Liver (tissue), 9 donors: Measurements from ENCODE around the gene CUL7. TPM values are rescaled to one million over a fixed set of nuclear protein-coding genes. Genes with fewer than 3 reads are reported as not detected.

ENCODE experiments used
- DNase-seq: peaks from one replicate; pipeline ENCODE4 v3.0.0-alpha.2; 2017; ENCODE audit warnings: low spot score
- H3K27ac ChIP-seq, 2 donors: one replicate each; pipeline ENCODE4 v1.7.0; 2013; ENCODE audit warnings: inconsistent platforms in 2 of 2, low read length in 2 of 2, control low read depth in 1 of 2, low read depth in 1 of 2, mild to moderate bottlenecking in 1 of 2
- H3K27me3 ChIP-seq, 4 donors: one replicate each; pipeline versions ENCODE4 v1.6.1 to v1.7.0; 2013; ENCODE audit warnings: low read length in 3 of 4, inconsistent platforms in 1 of 4, mild to moderate bottlenecking in 1 of 4, moderate library complexity in 1 of 4; ENCODE audit not compliant: control insufficient read depth in 4 of 4, insufficient read depth in 4 of 4
- H3K36me3 ChIP-seq, 4 donors: one replicate each; pipeline versions ENCODE4 v1.6.1 to v1.7.0; 2013; ENCODE audit warnings: low read length in 3 of 4, mild to moderate bottlenecking in 3 of 4, low read depth in 1 of 4, moderate library complexity in 1 of 4; ENCODE audit not compliant: control insufficient read depth in 4 of 4, insufficient read depth in 3 of 4
- H3K4me1 ChIP-seq, 4 donors: one replicate each; pipeline versions ENCODE4 v1.6.1 to v1.7.0; 2013; ENCODE audit warnings: low read length in 3 of 4, mild to moderate bottlenecking in 3 of 4, moderate library complexity in 1 of 4; ENCODE audit not compliant: control insufficient read depth in 4 of 4, insufficient read depth in 4 of 4
- H3K4me3 ChIP-seq, 3 donors: one replicate each; pipeline versions ENCODE4 v1.6.1 to v1.7.0; 2013; ENCODE audit warnings: low read length in 3 of 3, control low read depth in 1 of 3, low read depth in 1 of 3, mild to moderate bottlenecking in 1 of 3
- H3K9ac ChIP-seq, 2 donors: one replicate each; pipeline ENCODE4 v1.7.0; 2013; ENCODE audit warnings: low read length in 2 of 2, mild to moderate bottlenecking in 2 of 2, moderate library complexity in 2 of 2, control low read depth in 1 of 2, low read depth in 1 of 2
- H3K9me3 ChIP-seq, 4 donors: one replicate each; pipeline versions ENCODE4 v1.6.1 to v1.7.0; 2013; ENCODE audit warnings: low read length in 3 of 4; ENCODE audit not compliant: control insufficient read depth in 4 of 4
- EGR1 ChIP-seq, 2 donors: IDR thresholded peaks; 2 replicates each; pipeline ENCODE4 v1.6.1; 2016 to 2018; ENCODE audit warnings: antibody characterized with exemption in 2 of 2, low read depth in 2 of 2
- FOXA1 ChIP-seq: IDR thresholded peaks from 2 replicates; pipeline ENCODE4 v1.6.1; 2016; ENCODE audit warnings: antibody characterized with exemption
- FOXA2 ChIP-seq: IDR thresholded peaks from 2 replicates; pipeline ENCODE4 v1.6.1; 2016; ENCODE audit warnings: antibody characterized with exemption
- GABPA ChIP-seq, 2 donors: IDR thresholded peaks in 1 of 2; conservative IDR thresholded peaks in 1 of 2; 2 replicates each; pipeline ENCODE4 v1.6.1; 2016; ENCODE audit warnings: antibody characterized with exemption in 2 of 2, mild to moderate bottlenecking in 1 of 2, moderate library complexity in 1 of 2
- HNF4A ChIP-seq, 2 donors: conservative IDR thresholded peaks; 2 replicates each; pipeline ENCODE4 v1.6.1; 2016; ENCODE audit warnings: antibody characterized with exemption in 2 of 2, mild to moderate bottlenecking in 2 of 2
- JUND ChIP-seq, 2 donors: IDR thresholded peaks; 2 replicates each; pipeline ENCODE4 v1.6.1; 2016; ENCODE audit warnings: antibody characterized with exemption in 2 of 2
- NR2F2 ChIP-seq: IDR thresholded peaks from 2 replicates; pipeline ENCODE4 v1.6.1; 2016; ENCODE audit warnings: antibody characterized with exemption
- RAD21 ChIP-seq, 2 donors: IDR thresholded peaks; 2 replicates each; pipeline ENCODE4 v1.6.1; 2016; ENCODE audit warnings: antibody characterized with exemption in 2 of 2, mild to moderate bottlenecking in 2 of 2
- RXRA ChIP-seq, 2 donors: IDR thresholded peaks; 2 replicates each; pipeline ENCODE4 v1.6.1; 2017 to 2018; ENCODE audit warnings: antibody characterized with exemption in 2 of 2, mild to moderate bottlenecking in 1 of 2
- SP1 ChIP-seq: IDR thresholded peaks from 2 replicates; pipeline ENCODE4 v1.6.1; 2018; ENCODE audit warnings: antibody characterized with exemption, mild to moderate bottlenecking
- TAF1 ChIP-seq: conservative IDR thresholded peaks from 2 replicates; pipeline ENCODE4 v1.6.1; 2016; ENCODE audit warnings: antibody characterized with exemption, mild to moderate bottlenecking
- YY1 ChIP-seq: IDR thresholded peaks from 2 replicates; pipeline ENCODE4 v1.6.1; 2016; ENCODE audit warnings: antibody characterized with exemption, mild to moderate bottlenecking
- WGBS: extraction: QIAGEN DNeasy Blood & Tissue Kit; methylation state at CpG from one replicate; pipeline ENCODE4 v1.1.7; 2013; 5-methylcytosine and 5-hydroxymethylcytosine counted together
- polyA plus RNA-seq, 2 donors: library from polyadenylated mRNA; stranded (reverse) in 1 of 2; unstranded in 1 of 2; fragments of 200-250 nt in 1 of 2; fragments of >200 nt in 1 of 2; fragmentation: Nextera tagmentation in 1 of 2; extraction: Ambion mirVana in 1 of 2; gene quantifications; one replicate each; pipeline versions ENCODE4 v1.2.1 to v1.2.3, GENCODE V29; 2013 to 2015
- total RNA-seq, 2 donors: library from RNA; depleted of rRNA; stranded (reverse); fragments of >200 nt; gene quantifications; one replicate each; pipeline ENCODE4 v1.2.3, GENCODE V29; 2014
- TF ChIP-seq, protein P1 (sequence below): IDR thresholded peaks from 2 replicates; pipeline ENCODE4 v1.6.1; 2016; ENCODE audit warnings: antibody characterized with exemption, mild to moderate bottlenecking
- donor health status: healthy.
- donor health status: healthy.
- donor health status: healthy.
- donor health status: healthy.
- donor health status: healthy.

CUL7 gene
- total and polyA plus RNA-seq, 4 donors = 2.2 to 10.4 (median 7.7) TPM

DNA sequence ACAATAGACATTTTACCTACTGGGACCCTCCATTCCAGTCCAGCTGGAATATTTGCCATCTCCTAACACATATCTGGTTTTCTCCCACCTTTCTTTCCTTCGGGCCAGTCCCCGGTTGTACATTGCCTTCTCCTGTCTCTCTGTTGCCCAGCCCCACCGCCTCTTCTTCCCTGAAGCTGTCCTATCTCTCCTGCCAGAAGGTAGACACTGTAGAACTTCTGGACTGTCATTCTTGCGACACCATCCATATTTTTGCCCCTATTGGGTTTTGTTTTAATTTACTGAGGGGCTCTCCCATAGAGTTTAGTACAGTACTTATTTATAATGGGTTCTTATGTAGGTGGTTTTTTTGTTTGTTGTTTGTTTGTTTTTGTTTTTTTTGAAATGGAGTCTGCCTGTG is 27.4 kb upstream of the CUL7 start:
- Histone ChIP-seq H3K9me3 (no peaks in the 10 kb centered on the region), H3K27ac (no peak overlapping the region), H3K4me3 (no peak overlapping the region), H3K36me3 (no peaks in the 10 kb centered on the region), H3K9ac (no peak overlapping the region), H3K27me3 (no peaks in the 10 kb centered on the region), H3K4me1 (peaks cover 0 to 8% (median 4%) of the 10 kb centered on the region in 4 donors)
- no peak for DNase-seq
- TF ChIP-seq SP1 = no peak
- no peak for TF ChIP-seq TAF1
- no peak for TF ChIP-seq HNF4A (conservative IDR thresholded peaks at IDR 0.05)
- no peak for TF ChIP-seq NR2F2
- TF ChIP-seq, protein P1, sequence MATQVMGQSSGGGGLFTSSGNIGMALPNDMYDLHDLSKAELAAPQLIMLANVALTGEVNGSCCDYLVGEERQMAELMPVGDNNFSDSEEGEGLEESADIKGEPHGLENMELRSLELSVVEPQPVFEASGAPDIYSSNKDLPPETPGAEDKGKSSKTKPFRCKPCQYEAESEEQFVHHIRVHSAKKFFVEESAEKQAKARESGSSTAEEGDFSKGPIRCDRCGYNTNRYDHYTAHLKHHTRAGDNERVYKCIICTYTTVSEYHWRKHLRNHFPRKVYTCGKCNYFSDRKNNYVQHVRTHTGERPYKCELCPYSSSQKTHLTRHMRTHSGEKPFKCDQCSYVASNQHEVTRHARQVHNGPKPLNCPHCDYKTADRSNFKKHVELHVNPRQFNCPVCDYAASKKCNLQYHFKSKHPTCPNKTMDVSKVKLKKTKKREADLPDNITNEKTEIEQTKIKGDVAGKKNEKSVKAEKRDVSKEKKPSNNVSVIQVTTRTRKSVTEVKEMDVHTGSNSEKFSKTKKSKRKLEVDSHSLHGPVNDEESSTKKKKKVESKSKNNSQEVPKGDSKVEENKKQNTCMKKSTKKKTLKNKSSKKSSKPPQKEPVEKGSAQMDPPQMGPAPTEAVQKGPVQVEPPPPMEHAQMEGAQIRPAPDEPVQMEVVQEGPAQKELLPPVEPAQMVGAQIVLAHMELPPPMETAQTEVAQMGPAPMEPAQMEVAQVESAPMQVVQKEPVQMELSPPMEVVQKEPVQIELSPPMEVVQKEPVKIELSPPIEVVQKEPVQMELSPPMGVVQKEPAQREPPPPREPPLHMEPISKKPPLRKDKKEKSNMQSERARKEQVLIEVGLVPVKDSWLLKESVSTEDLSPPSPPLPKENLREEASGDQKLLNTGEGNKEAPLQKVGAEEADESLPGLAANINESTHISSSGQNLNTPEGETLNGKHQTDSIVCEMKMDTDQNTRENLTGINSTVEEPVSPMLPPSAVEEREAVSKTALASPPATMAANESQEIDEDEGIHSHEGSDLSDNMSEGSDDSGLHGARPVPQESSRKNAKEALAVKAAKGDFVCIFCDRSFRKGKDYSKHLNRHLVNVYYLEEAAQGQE = no peak
- no peak for TF ChIP-seq YY1
- TF ChIP-seq FOXA2 = no peak
- no peak for TF ChIP-seq RAD21 (IDR thresholded peaks at IDR 0.05)
- no peak for TF ChIP-seq FOXA1
- WGBS = 92% methylated on average over 4 of the region's 4 CpGs

DNA sequence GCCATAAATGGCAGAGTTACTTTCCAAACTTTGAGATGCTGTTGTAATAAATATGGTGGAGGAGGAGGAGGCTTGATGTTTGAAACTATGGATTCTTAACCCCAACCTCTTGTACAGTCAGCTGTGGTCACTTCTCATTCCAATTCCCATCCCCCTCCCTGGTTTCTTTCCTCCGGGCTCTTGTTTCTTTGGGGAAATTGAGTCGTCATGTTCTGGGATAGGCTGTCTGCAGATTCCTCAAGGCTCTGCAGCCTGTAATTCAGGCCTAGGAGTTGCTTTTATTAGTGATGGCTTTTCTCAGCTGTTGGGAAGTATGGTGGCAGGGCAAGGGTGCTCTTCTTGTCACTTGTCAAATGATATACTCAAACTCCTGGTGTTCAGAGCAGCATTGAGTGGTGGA is 25.0 kb upstream of the CUL7 start:
- Histone ChIP-seq H3K9ac (no peak overlapping the region), H3K4me3 (no peak overlapping the region), H3K27me3 (no peaks in the 10 kb centered on the region), H3K27ac (no peak overlapping the region), H3K9me3 (no peaks in the 10 kb centered on the region), H3K36me3 (peaks cover 0 to 11% (median 8%) of the 10 kb centered on the region in 4 donors), H3K4me1 (peaks cover 4 to 16% (median 7%) of the 10 kb centered on the region in 4 donors)
- 95% methylated on average over 2 of the region's 2 CpGs for WGBS
- no peak for TF ChIP-seq RXRA (IDR thresholded peaks at IDR 0.05)
- TF ChIP-seq YY1 = no peak
- no peak for TF ChIP-seq HNF4A (conservative IDR thresholded peaks at IDR 0.05)
- no peak for TF ChIP-seq JUND (IDR thresholded peaks at IDR 0.05)
- no peak for TF ChIP-seq EGR1 (IDR thresholded peaks at IDR 0.05; ENCODE audit: low read depth in 2 of 2)
- no peak for TF ChIP-seq TAF1
- TF ChIP-seq GABPA (IDR thresholded peaks at IDR 0.05 in 1 of 2, conservative IDR thresholded peaks at IDR 0.05 in 1 of 2) = no peak
- no peak for DNase-seq

DNA sequence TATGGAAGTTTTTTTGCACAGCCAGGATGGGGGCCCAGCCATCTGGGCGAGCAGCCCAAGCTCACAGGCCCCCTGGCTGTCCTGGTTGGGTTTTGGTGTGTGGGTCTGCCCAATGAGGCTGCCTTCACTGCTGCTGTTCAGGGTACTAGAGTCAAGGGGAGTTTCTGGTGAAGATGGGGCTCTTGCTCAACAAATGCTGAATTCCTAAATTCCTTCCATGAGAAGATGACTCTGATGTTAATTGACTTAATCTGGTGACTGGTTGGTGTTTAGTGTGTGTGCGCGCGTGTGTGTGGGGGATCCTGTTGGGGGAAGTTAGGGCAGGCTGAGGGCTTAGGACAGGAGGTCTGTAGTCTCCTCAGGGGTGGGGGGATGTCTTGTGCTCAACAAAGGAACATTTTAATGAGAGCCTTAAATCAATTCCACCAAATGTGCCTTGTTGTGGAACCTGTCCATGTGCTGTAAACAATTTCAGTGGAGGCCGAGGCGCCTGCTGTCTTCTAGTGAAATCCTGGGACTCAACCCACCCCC is 24.4 kb upstream of the CUL7 start:
- Histone ChIP-seq H3K9me3 (no peaks in the 10 kb centered on the region), H3K27ac (no peak overlapping the region), H3K4me1 (peaks cover 4 to 16% (median 7%) of the 10 kb centered on the region in 4 donors), H3K36me3 (peaks cover under 1 to 15% (median 10%) of the 10 kb centered on the region in 4 donors), H3K9ac (no peak overlapping the region), H3K27me3 (no peaks in the 10 kb centered on the region), H3K4me3 (no peak overlapping the region)
- no peak for DNase-seq
- TF ChIP-seq SP1 = no peak
- WGBS = 94% methylated on average over 6 of the region's 6 CpGs
